Activated CD8-positive, alpha-beta memory T cell treated with anti-CD3 and anti-CD28 coated beads, Interleukin-2, amount 10 ng/mL, durations not matched to agents 7 days and 5 days (primary cell): ENCODE data around the gene ARHGAP45. TPM values are rescaled to one million over a fixed set of nuclear protein-coding genes. Genes with fewer than 3 reads are reported as not detected.
"Not testable (repeated sequence)": the region's sequence is repeated elsewhere in the genome, so short reads cannot be mapped to it uniquely, and the experiment has no call there.

Source experiments
- ATAC-seq: fragments of 150-1000 bp; cut with Tn5 transposase; one replicate; pipeline ENCODE4 v1.10.0; 2021; ENCODE audit warnings: moderate library complexity
- CTCF ChIA-PET: fragments of 350-600 bp; sonication (Branson Sonifier 250); formaldehyde crosslinking; loops from one replicate; lab custom pipeline; 2021; ENCODE audit warnings: antibody characterized with exemption; lab: Charles Lee
- DNase-seq: peaks from one replicate; pipeline ENCODE4 v3.0.0-alpha.2; 2020
- H3K27ac Mint-ChIP-seq: one replicate; pipeline ENCODE4 v1.8.0; 2021; ENCODE audit warnings: mild to moderate bottlenecking, mixed read lengths
- H3K27me3 Mint-ChIP-seq: one replicate; pipeline ENCODE4 v1.8.0; 2021; ENCODE audit warnings: mixed read lengths
- H3K36me3 Mint-ChIP-seq: one replicate; pipeline ENCODE4 v1.8.0; 2021; ENCODE audit warnings: mild to moderate bottlenecking, mixed read lengths
- H3K4me1 Mint-ChIP-seq: one replicate; pipeline ENCODE4 v1.8.0; 2021; ENCODE audit warnings: mixed read lengths
- H3K4me3 Mint-ChIP-seq: one replicate; pipeline ENCODE4 v1.8.0; 2021; ENCODE audit warnings: mild to moderate bottlenecking, moderate library complexity, mixed read lengths
- H3K9me3 Mint-ChIP-seq: one replicate; pipeline ENCODE4 v1.8.0; 2022; ENCODE audit warnings: low read depth, mixed read lengths
- total RNA-seq, 2 experiments: library from RNA; stranded (reverse); gene quantifications; one replicate each; pipeline ENCODE4 v1.2.3, GENCODE V29; 2021

ARHGAP45 gene, protein sequence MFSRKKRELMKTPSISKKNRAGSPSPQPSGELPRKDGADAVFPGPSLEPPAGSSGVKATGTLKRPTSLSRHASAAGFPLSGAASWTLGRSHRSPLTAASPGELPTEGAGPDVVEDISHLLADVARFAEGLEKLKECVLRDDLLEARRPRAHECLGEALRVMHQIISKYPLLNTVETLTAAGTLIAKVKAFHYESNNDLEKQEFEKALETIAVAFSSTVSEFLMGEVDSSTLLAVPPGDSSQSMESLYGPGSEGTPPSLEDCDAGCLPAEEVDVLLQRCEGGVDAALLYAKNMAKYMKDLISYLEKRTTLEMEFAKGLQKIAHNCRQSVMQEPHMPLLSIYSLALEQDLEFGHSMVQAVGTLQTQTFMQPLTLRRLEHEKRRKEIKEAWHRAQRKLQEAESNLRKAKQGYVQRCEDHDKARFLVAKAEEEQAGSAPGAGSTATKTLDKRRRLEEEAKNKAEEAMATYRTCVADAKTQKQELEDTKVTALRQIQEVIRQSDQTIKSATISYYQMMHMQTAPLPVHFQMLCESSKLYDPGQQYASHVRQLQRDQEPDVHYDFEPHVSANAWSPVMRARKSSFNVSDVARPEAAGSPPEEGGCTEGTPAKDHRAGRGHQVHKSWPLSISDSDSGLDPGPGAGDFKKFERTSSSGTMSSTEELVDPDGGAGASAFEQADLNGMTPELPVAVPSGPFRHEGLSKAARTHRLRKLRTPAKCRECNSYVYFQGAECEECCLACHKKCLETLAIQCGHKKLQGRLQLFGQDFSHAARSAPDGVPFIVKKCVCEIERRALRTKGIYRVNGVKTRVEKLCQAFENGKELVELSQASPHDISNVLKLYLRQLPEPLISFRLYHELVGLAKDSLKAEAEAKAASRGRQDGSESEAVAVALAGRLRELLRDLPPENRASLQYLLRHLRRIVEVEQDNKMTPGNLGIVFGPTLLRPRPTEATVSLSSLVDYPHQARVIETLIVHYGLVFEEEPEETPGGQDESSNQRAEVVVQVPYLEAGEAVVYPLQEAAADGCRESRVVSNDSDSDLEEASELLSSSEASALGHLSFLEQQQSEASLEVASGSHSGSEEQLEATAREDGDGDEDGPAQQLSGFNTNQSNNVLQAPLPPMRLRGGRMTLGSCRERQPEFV
- 100 to 1,000 TPM; 361 to 481 TPM for total RNA-seq

- Mint-ChIP-seq H3K9me3 (no peaks in the 10 kb centered on the region), H3K4me3 (peak within 1 kb of the TSS; percentile 84), H3K36me3 (peaks cover 21% of the 10 kb centered on the region), H3K4me1 (peaks cover 31% of the 10 kb centered on the region), H3K27ac (peak within 1 kb of the TSS; percentile 83), H3K27me3 (no peaks in the 10 kb centered on the region)
- DNase-seq: peak; percentile 90
- ATAC-seq: peak; percentile 59
- CTCF ChIA-PET: interaction anchor here (0.8 to 4.9 kb wide), 12 partner anchors 11 to 200 kb away, joined by 3 to 108 read pairs (median 6); partner anchors contain the start of genes ABCA7, CNN2 and POLR2E
Observed at GRCh38 chr19:1066748-1067340, at the start of gene ARHGAP45. TSS of gene ARHGAP45 (plus strand) at chr19:1067167. CDS start at chr19:1067406, 239 bp downstream.

- Mint-ChIP-seq H3K4me3 (no peak overlapping the region), H3K27me3 (no peaks in the 10 kb centered on the region), H3K36me3 (peaks cover 8% of the 10 kb centered on the region), H3K9me3 (no peaks in the 10 kb centered on the region), H3K27ac (peak overlapping the region; percentile 70), H3K4me1 (peaks cover 48% of the 10 kb centered on the region)
- DNase-seq (no peak), ATAC-seq (no peak)
- CTCF ChIA-PET: no interaction called here
Observed at GRCh38 chr19:1017906-1018305, 49.1 kb upstream of the ARHGAP45 start.

GRCh38 chr19:1018393-1018792 is 48.6 kb upstream of the ARHGAP45 start:
- H3K27me3 Mint-ChIP-seq: no peaks in the 10 kb centered on the region
- CTCF ChIA-PET: interaction anchor here (0.7 to 1.4 kb wide), 4 partner anchors 9 to 155 kb away, joined by 3 to 5 read pairs (median 4); no protein-coding TSS in a partner anchor
- H3K9me3 Mint-ChIP-seq: no peaks in the 10 kb centered on the region
- H3K27ac Mint-ChIP-seq: peak overlapping the region; percentile 70
- DNase-seq (no peak), ATAC-seq (no peak)
- peaks cover 48% of the 10 kb centered on the region for H3K4me1 Mint-ChIP-seq
- peaks cover 8% of the 10 kb centered on the region for H3K36me3 Mint-ChIP-seq
- H3K4me3 Mint-ChIP-seq: peak overlapping the region; percentile 94

GRCh38 chr19:1018932-1019615 is 47.9 kb upstream of the ARHGAP45 start:
- Mint-ChIP-seq H3K27ac (peak overlapping the region; percentile 54), H3K4me1 (peaks cover 48% of the 10 kb centered on the region), H3K9me3 (no peaks in the 10 kb centered on the region), H3K36me3 (peaks cover 8% of the 10 kb centered on the region), H3K27me3 (no peaks in the 10 kb centered on the region), H3K4me3 (peak overlapping the region; percentile 94)
- DNase-seq (no peak), ATAC-seq (no peak)
- CTCF ChIA-PET: interaction anchor here (0.7 to 1.7 kb wide), 8 partner anchors 8 to 225 kb away, joined by 3 to 5 read pairs (median 4); partner anchors contain the start of gene ABCA7

GRCh38 chr19:1019616-1019961 is 47.4 kb upstream of the ARHGAP45 start:
- Mint-ChIP-seq H3K4me3 (peak overlapping the region; percentile 94), H3K4me1 (peaks cover 48% of the 10 kb centered on the region), H3K36me3 (peaks cover 8% of the 10 kb centered on the region), H3K27ac (peak overlapping the region; percentile 91), H3K9me3 (no peaks in the 10 kb centered on the region), H3K27me3 (no peaks in the 10 kb centered on the region)
- ATAC-seq (no peak), DNase-seq (no peak)
- CTCF ChIA-PET: interaction anchor here (0.9 to 1.7 kb wide), 9 partner anchors 9 to 225 kb away, joined by 3 to 5 read pairs (median 4); partner anchors contain the start of gene ABCA7

- peak; percentile 62 for DNase-seq
- CTCF ChIA-PET: interaction anchor here (0.9 to 1.9 kb wide), 9 partner anchors 9 to 224 kb away, joined by 3 to 6 read pairs (median 4); partner anchors contain the start of gene ABCA7
- no peak for ATAC-seq
- H3K27ac Mint-ChIP-seq: peak overlapping the region; percentile 91
- no peaks in the 10 kb centered on the region for H3K27me3 Mint-ChIP-seq
- H3K36me3 Mint-ChIP-seq: peaks cover 8% of the 10 kb centered on the region
- H3K4me1 Mint-ChIP-seq: peaks cover 49% of the 10 kb centered on the region
- peak overlapping the region; percentile 94 for H3K4me3 Mint-ChIP-seq
- H3K9me3 Mint-ChIP-seq: no peaks in the 10 kb centered on the region
Observed at GRCh38 chr19:1019980-1020867, 46.7 kb upstream of the ARHGAP45 start.

DNA sequence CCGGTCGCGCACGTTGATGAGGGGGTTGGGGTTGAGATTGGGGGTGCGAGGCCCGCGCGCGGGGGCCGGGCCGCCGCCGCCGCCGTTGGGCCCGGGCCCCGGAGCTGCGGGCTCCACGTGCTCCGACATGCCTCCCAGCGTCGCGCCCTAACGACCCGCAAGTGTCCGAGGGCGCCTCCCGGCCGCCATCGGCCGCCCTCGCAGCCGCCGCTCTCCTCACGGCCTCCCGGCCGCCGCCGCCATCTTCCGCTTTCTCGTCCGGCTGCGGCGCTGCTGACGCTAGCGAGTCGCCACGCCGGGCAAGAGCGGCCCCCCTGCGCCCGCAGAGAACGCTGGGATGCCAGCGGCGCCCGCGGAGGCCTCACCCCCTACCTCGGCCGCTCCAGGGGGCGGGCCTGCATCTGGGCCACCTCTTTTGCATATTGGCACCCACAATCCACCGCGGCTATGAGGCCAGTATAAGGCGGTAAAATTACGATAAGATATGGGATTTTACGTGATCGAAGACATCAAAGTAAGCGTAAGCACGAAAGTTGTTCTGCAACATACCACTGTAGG is 46.0 kb upstream of the ARHGAP45 start, which contains the start of gene TMEM259:
TMEM259 (minus strand) TSS at position 256 of the 558 bp plus-strand sequence; CDS start at position 129, 127 bp downstream.
- H3K4me1 Mint-ChIP-seq: peaks cover 51% of the 10 kb centered on the region

DNA sequence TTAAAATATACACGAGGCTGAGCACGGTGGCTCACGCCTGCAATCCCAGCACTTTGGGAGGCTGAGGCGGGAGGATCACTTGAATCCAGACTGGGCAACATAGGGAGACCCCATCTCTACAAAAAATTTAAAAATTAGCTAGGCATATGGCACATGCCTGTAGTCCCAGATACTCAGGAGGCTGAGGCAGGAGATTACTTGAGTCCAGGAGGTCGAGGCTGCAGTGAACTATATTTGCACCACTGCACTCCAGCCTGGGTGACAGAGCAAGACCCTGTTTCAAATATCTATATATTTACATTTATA is 43.1 kb upstream of the ARHGAP45 start:
- not testable (repeated sequence) for H3K27ac Mint-ChIP-seq, H3K36me3 Mint-ChIP-seq, H3K27me3 Mint-ChIP-seq, ATAC-seq, H3K9me3 Mint-ChIP-seq, H3K4me3 Mint-ChIP-seq, DNase-seq
- peaks cover 28% of the 10 kb centered on the region for H3K4me1 Mint-ChIP-seq
- CTCF ChIA-PET: interaction anchor here (0.8 to 8.5 kb wide), 2 partner anchors 16 to 101 kb away, joined by 4 to 76 read pairs; partner anchors contain the start of gene ABCA7

More for the DNA sequence above, 46.0 kb upstream of the ARHGAP45 start, which contains the start of gene TMEM259:
- DNase-seq (peak; percentile 98), ATAC-seq (peak; percentile 87)
- Mint-ChIP-seq H3K27me3 (no peaks in the 10 kb centered on the region), H3K27ac (peak within 1 kb of the TSS; percentile 99), H3K36me3 (peaks cover 8% of the 10 kb centered on the region), H3K4me3 (peak within 1 kb of the TSS; percentile 94), H3K9me3 (no peaks in the 10 kb centered on the region)
- CTCF ChIA-PET: interaction anchor here (0.8 to 1.9 kb wide), 8 partner anchors 10 to 223 kb away, joined by 3 to 6 read pairs (median 4); partner anchors contain the start of gene ABCA7

GRCh38 chr19:1025080-1025479 is 41.9 kb upstream of the ARHGAP45 start:
- not testable (repeated sequence) for H3K4me3 Mint-ChIP-seq, DNase-seq, H3K27ac Mint-ChIP-seq, H3K9me3 Mint-ChIP-seq, ATAC-seq, H3K36me3 Mint-ChIP-seq, H3K27me3 Mint-ChIP-seq
- CTCF ChIA-PET: interaction anchor here (1.3 to 8.5 kb wide), 3 partner anchors 14 to 64 kb away, joined by 3 to 76 read pairs (median 16); partner anchors contain the start of genes ABCA7 and WDR18
- peaks cover 25% of the 10 kb centered on the region for H3K4me1 Mint-ChIP-seq

GRCh38 chr19:1025960-1026782 is 40.8 kb upstream of the ARHGAP45 start, which contains the start of gene CNN2:
TSS of gene CNN2 (plus strand) at chr19:1026608. CDS start at chr19:1026662, 54 bp downstream.
- CTCF ChIA-PET: interaction anchor here (0.9 to 8.5 kb wide), 12 partner anchors 13 to 240 kb away, joined by 3 to 76 read pairs (median 4); partner anchors contain the start of genes ABCA7, ARHGAP45 and WDR18
- no peaks in the 10 kb centered on the region for H3K27me3 Mint-ChIP-seq
- DNase-seq (peak; percentile 79), ATAC-seq (peak; percentile 69)
- peaks cover 32% of the 10 kb centered on the region for H3K4me1 Mint-ChIP-seq
- peak within 1 kb of the TSS; percentile 90 for H3K27ac Mint-ChIP-seq
- no peaks in the 10 kb centered on the region for H3K9me3 Mint-ChIP-seq
- H3K36me3 Mint-ChIP-seq: peaks cover 10% of the 10 kb centered on the region
- peak within 1 kb of the TSS; percentile 91 for H3K4me3 Mint-ChIP-seq
